ENCODE data around the gene PTRH1.

PTRH1 gene

GRCh38 chr9:127729522-127730256 is 14.2 kb upstream of the PTRH1 start:
- Histone ChIP-seq H3K9me3 (ENCODE audit: control insufficient read depth, insufficient read depth, low read depth, low read length) (no peaks in the 10 kb centered on the region), H3K27ac (ENCODE audit: low read depth, low read length) (no peak overlapping the region), H3K4me3 (ENCODE audit: low read depth, low read length) (no peak overlapping the region), H3K36me3 (ENCODE audit: control insufficient read depth, insufficient read depth, low read length) (no peaks in the 10 kb centered on the region), H3K27me3 (ENCODE audit: control insufficient read depth, insufficient read depth, low read length) (no peaks in the 10 kb centered on the region), H3K4me1 (ENCODE audit: control insufficient read depth, insufficient read depth, low read length) (peaks cover 6% of the 10 kb centered on the region; the same call in 1 of the 2 replicates), H3K9ac (ENCODE audit: low read length) (no peak overlapping the region)

- no peak overlapping the region for H3K27ac ChIP-seq (ENCODE audit: low read depth, low read length)
- no peaks in the 10 kb centered on the region for H3K36me3 ChIP-seq (ENCODE audit: control insufficient read depth, insufficient read depth, low read length)
- H3K9ac ChIP-seq (ENCODE audit: low read length): no peak overlapping the region
- H3K4me1 ChIP-seq (ENCODE audit: control insufficient read depth, insufficient read depth, low read length): peaks cover 9% of the 10 kb centered on the region; the same call in 1 of the 2 replicates
- H3K9me3 ChIP-seq (ENCODE audit: control insufficient read depth, insufficient read depth, low read depth, low read length): no peaks in the 10 kb centered on the region
- H3K27me3 ChIP-seq (ENCODE audit: control insufficient read depth, insufficient read depth, low read length): no peaks in the 10 kb centered on the region
- no peak overlapping the region for H3K4me3 ChIP-seq (ENCODE audit: low read depth, low read length)
Measured at GRCh38 chr9:127728808-127729207, 13.3 kb upstream of the PTRH1 start.

DNA sequence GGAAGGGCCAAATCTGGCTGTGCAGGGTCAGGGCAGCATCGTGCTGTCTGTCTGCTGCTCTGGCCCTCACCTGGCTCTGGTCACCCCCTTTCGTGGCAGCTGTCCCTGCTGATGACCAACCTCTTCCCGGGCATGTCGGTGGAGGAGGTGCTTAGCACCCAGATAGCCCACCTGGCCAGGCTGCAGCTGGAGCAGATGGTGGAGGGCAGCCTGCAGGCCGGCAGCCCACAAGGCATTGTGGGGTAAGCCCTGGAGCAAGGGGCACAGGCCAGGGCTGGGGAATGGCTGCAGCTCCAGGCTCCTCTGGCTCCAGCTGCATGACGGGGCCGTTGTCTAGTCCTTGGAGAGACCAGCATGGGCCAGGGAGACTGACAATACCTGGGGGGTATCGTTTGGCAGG is 11.4 kb upstream of the PTRH1 start:
- Histone ChIP-seq H3K4me3 (ENCODE audit: low read depth, low read length) (no peak overlapping the region), H3K36me3 (ENCODE audit: control insufficient read depth, insufficient read depth, low read length) (no peaks in the 10 kb centered on the region), H3K9me3 (ENCODE audit: control insufficient read depth, insufficient read depth, low read depth, low read length) (no peaks in the 10 kb centered on the region), H3K27ac (ENCODE audit: low read depth, low read length) (no peak overlapping the region), H3K4me1 (ENCODE audit: control insufficient read depth, insufficient read depth, low read length) (peaks cover 10% of the 10 kb centered on the region; the same call in 1 of the 2 replicates), H3K9ac (ENCODE audit: low read length) (no peak overlapping the region), H3K27me3 (ENCODE audit: control insufficient read depth, insufficient read depth, low read length) (no peaks in the 10 kb centered on the region)

DNA sequence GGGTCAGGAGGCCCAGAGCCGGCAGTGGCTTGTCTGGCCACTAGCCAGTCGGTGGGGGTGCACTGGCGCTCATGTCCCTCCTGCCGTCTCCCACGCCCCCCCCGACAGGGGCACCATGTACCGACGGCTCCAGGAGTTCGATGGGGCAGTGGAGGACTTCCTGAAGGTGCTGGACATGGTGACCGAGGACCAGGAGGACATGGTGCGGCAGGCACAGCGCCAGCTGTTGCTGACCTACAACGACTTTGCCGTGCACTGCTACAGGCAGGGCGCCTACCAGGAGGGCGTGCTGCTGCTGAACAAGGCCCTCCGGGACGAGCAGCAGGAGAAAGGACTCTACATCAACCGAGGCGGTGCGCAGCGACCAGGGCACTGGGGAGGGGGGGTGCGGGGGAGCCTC is 8.5 kb upstream of the PTRH1 start:
- H3K36me3 ChIP-seq (ENCODE audit: control insufficient read depth, insufficient read depth, low read length): no peaks in the 10 kb centered on the region
- H3K9ac ChIP-seq (ENCODE audit: low read length): no peak overlapping the region
- no peak overlapping the region for H3K4me3 ChIP-seq (ENCODE audit: low read depth, low read length)
- peaks cover 13% of the 10 kb centered on the region; the same call in 1 of the 2 replicates for H3K4me1 ChIP-seq (ENCODE audit: control insufficient read depth, insufficient read depth, low read length)
- H3K27ac ChIP-seq (ENCODE audit: low read depth, low read length): no peak overlapping the region
- H3K27me3 ChIP-seq (ENCODE audit: control insufficient read depth, insufficient read depth, low read length): no peaks in the 10 kb centered on the region
- H3K9me3 ChIP-seq (ENCODE audit: control insufficient read depth, insufficient read depth, low read depth, low read length): no peaks in the 10 kb centered on the region

DNA sequence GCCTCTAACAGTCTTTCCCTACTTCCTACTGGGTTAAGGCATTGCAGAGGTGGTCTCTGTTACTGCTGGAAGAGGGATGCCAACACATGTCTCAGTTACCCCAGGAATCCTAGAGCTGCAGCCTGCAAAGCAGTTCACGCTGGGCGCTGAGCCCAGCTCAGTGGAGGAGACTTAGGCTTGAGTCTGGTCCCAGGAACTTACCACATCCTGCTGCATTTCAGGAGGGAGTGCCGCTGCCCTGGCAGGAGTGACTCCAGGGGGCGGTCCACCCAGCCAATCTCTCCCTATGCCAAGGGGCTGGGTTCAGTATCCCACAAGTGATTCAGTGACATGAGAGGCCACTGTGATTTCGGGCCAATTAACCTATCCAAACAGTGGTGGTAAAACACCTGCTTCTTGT is 8.0 kb upstream of the PTRH1 start:
- H3K4me1 ChIP-seq (ENCODE audit: control insufficient read depth, insufficient read depth, low read length): peaks cover 13% of the 10 kb centered on the region; the same call in 1 of the 2 replicates
- H3K27ac ChIP-seq (ENCODE audit: low read depth, low read length): no peak overlapping the region

DNA sequence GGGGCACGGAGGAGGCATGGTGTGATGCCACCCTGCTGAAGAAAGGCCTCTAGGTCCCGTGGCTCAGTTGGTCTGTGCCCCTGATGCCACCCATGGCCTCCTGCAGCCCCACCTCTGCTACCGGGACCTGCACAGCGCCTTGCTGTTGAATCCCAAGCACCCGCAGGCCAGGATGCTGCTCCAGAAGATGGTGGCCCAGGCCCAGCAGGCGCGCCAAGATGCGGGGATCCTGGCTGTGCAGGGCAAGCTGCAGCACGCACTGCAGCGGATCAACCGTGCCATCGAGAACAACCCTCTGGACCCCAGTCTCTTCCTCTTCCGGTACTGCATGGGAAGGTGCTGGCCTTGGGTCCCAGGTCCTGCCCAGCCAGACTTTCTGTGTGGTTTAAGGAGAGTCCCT is 7.5 kb upstream of the PTRH1 start:
- no peak overlapping the region for H3K4me3 ChIP-seq (ENCODE audit: low read depth, low read length)
- no peak overlapping the region for H3K27ac ChIP-seq (ENCODE audit: low read depth, low read length)

More for the DNA sequence above, 8.0 kb upstream of the PTRH1 start:
- H3K4me3 ChIP-seq (ENCODE audit: low read depth, low read length): no peak overlapping the region
- H3K9me3 ChIP-seq (ENCODE audit: control insufficient read depth, insufficient read depth, low read depth, low read length): no peaks in the 10 kb centered on the region
- H3K9ac ChIP-seq (ENCODE audit: low read length): no peak overlapping the region
- H3K36me3 ChIP-seq (ENCODE audit: control insufficient read depth, insufficient read depth, low read length): no peaks in the 10 kb centered on the region
- H3K27me3 ChIP-seq (ENCODE audit: control insufficient read depth, insufficient read depth, low read length): no peaks in the 10 kb centered on the region

DNA sequence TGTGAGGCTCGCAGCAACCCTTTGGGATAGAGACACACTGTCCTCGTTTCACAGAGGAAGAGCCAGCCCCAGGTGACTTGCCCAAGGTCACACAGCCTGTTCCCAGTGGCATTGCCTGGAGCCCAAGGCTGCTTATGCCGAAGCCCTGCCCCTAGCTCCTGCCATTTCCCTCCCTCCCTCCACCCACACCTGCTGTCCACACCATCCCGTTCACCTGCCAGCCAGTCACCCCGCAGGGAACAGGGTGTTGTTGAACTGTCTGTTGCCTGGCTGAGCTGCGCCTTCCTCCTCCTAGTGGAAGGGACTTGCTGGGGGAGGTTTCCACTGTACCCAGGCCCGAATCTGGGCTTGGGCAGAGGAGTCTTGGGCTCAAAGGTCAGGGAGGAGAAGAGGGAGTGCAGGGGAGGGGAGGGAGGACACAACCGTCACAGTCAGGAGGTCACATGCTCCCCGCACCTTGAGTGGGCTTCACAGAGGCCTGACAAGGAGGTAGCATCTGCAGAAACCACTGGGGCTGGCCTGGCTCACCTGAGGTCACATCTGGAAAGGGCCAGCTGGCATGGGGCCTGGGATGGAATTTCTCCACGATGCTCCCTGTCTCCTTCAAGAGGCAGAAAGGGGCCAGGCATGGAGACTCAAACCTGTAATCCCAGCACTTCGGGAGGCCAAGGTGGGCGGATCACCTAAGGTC is 6.7 kb upstream of the PTRH1 start:
- H3K9me3 ChIP-seq (ENCODE audit: control insufficient read depth, insufficient read depth, low read depth, low read length): no peaks in the 10 kb centered on the region
- peaks cover 13% of the 10 kb centered on the region; the same call in 1 of the 2 replicates for H3K4me1 ChIP-seq (ENCODE audit: control insufficient read depth, insufficient read depth, low read length)
- no peaks in the 10 kb centered on the region for H3K27me3 ChIP-seq (ENCODE audit: control insufficient read depth, insufficient read depth, low read length)
- H3K36me3 ChIP-seq (ENCODE audit: control insufficient read depth, insufficient read depth, low read length): no peaks in the 10 kb centered on the region
- no peak overlapping the region for H3K9ac ChIP-seq (ENCODE audit: low read length)
- no peak overlapping the region for H3K4me3 ChIP-seq (ENCODE audit: low read depth, low read length)
- no peak overlapping the region for H3K27ac ChIP-seq (ENCODE audit: low read depth, low read length)

More for the DNA sequence above, 7.5 kb upstream of the PTRH1 start:
- Histone ChIP-seq H3K9ac (ENCODE audit: low read length) (no peak overlapping the region), H3K27me3 (ENCODE audit: control insufficient read depth, insufficient read depth, low read length) (no peaks in the 10 kb centered on the region), H3K4me1 (ENCODE audit: control insufficient read depth, insufficient read depth, low read length) (peaks cover 13% of the 10 kb centered on the region; the same call in 1 of the 2 replicates), H3K36me3 (ENCODE audit: control insufficient read depth, insufficient read depth, low read length) (no peaks in the 10 kb centered on the region), H3K9me3 (ENCODE audit: control insufficient read depth, insufficient read depth, low read depth, low read length) (no peaks in the 10 kb centered on the region)

DNA sequence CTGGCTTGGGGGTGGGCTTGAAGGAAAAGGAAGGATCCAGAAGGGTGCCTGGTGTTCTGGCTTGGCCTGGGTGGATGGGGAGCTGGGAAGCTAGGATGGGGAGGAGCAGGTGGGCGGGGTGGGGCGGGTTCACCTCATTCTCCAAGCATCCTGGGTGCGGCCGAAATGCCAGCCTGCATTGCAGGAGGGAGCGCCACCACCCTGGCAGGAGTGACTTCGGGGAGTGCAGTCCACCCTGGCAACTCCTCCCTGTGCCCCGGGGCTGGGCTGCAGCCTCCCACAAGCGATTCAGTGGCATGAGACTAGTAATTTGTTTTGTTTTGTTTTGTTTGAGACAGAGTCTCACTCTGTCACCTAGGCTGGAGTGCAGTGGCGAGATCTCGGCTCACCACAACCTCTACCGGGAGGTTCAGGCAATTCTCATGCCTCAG is 5.9 kb upstream of the PTRH1 start:
- H3K27me3 ChIP-seq (ENCODE audit: control insufficient read depth, insufficient read depth, low read length): no peaks in the 10 kb centered on the region
- no peaks in the 10 kb centered on the region for H3K9me3 ChIP-seq (ENCODE audit: control insufficient read depth, insufficient read depth, low read depth, low read length)
- no peak overlapping the region for H3K4me3 ChIP-seq (ENCODE audit: low read depth, low read length)
- H3K36me3 ChIP-seq (ENCODE audit: control insufficient read depth, insufficient read depth, low read length): no peaks in the 10 kb centered on the region
- H3K9ac ChIP-seq (ENCODE audit: low read length): no peak overlapping the region
- no peak overlapping the region for H3K27ac ChIP-seq (ENCODE audit: low read depth, low read length)
- H3K4me1 ChIP-seq (ENCODE audit: control insufficient read depth, insufficient read depth, low read length): peaks cover 13% of the 10 kb centered on the region; the same call in 1 of the 2 replicates

DNA sequence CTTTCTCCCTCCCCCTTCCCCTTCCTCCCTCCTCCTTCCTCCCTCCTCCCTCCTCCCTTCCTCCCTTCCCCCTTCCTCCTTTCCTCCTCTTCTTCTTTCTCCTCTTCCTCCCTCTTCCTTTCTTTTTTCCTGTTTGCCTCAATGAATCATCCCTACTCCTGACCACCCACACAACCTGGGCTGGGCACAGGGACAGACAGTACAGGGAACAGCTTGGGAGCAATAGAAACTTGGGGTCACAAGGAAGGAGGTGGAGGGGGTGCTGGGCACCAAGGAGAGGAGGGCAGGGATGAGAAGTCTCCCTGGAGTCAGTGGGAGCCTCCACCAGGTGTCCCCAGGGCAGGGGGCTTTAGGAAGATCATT is 5.4 kb upstream of the PTRH1 start:
- H3K27me3 ChIP-seq (ENCODE audit: control insufficient read depth, insufficient read depth, low read length): no peaks in the 10 kb centered on the region
- H3K9ac ChIP-seq (ENCODE audit: low read length): no peak overlapping the region
- H3K27ac ChIP-seq (ENCODE audit: low read depth, low read length): no peak overlapping the region
- H3K4me1 ChIP-seq (ENCODE audit: control insufficient read depth, insufficient read depth, low read length): peaks cover 16% of the 10 kb centered on the region
- H3K9me3 ChIP-seq (ENCODE audit: control insufficient read depth, insufficient read depth, low read depth, low read length): no peaks in the 10 kb centered on the region
- no peak overlapping the region for H3K4me3 ChIP-seq (ENCODE audit: low read depth, low read length)
- no peaks in the 10 kb centered on the region for H3K36me3 ChIP-seq (ENCODE audit: control insufficient read depth, insufficient read depth, low read length)

GRCh38 chr9:127720031-127720864 is 4.8 kb upstream of the PTRH1 start:
- Histone ChIP-seq H3K4me3 (ENCODE audit: low read depth, low read length) (no peak overlapping the region), H3K27ac (ENCODE audit: low read depth, low read length) (no peak overlapping the region), H3K4me1 (ENCODE audit: control insufficient read depth, insufficient read depth, low read length) (peaks cover 16% of the 10 kb centered on the region), H3K9me3 (ENCODE audit: control insufficient read depth, insufficient read depth, low read depth, low read length) (no peaks in the 10 kb centered on the region), H3K27me3 (ENCODE audit: control insufficient read depth, insufficient read depth, low read length) (no peaks in the 10 kb centered on the region), H3K9ac (ENCODE audit: low read length) (no peak overlapping the region), H3K36me3 (ENCODE audit: control insufficient read depth, insufficient read depth, low read length) (no peaks in the 10 kb centered on the region)

Measured in HUES6 (cell line).